WTC11 (cell line): ENCODE results near the gene FAM131C.

Experiments used
- E2F4 ChIP-seq: sonication (generic); formaldehyde crosslinking; IDR thresholded peaks from 2 replicates; pipeline ENCODE4 v1.8.1; 2022; ENCODE audit warnings: low read depth, mild to moderate bottlenecking, moderate library complexity, missing genetic modification reagents, borderline replicate concordance
- TF ChIP-seq, protein P1 (sequence below): sonication (generic); formaldehyde crosslinking; IDR thresholded peaks from 2 replicates; pipeline ENCODE4 v1.8.1; 2023; ENCODE audit warnings: mild to moderate bottlenecking, missing genetic modification reagents

GRCh38 chr1:16015960-16016901, 57.2 kb downstream of the FAM131C start:
- TF ChIP-seq, protein P1, sequence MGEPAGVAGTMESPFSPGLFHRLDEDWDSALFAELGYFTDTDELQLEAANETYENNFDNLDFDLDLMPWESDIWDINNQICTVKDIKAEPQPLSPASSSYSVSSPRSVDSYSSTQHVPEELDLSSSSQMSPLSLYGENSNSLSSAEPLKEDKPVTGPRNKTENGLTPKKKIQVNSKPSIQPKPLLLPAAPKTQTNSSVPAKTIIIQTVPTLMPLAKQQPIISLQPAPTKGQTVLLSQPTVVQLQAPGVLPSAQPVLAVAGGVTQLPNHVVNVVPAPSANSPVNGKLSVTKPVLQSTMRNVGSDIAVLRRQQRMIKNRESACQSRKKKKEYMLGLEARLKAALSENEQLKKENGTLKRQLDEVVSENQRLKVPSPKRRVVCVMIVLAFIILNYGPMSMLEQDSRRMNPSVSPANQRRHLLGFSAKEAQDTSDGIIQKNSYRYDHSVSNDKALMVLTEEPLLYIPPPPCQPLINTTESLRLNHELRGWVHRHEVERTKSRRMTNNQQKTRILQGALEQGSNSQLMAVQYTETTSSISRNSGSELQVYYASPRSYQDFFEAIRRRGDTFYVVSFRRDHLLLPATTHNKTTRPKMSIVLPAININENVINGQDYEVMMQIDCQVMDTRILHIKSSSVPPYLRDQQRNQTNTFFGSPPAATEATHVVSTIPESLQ = no peak
- TF ChIP-seq E2F4 (CRISPR knock-in tag) = no peak
